NCI-H82 treated with DMSO at 0.1 percent for 48 hours (cell line): ENCODE data around the gene TTN.
"Not testable (repeated sequence)": the region's sequence is repeated elsewhere in the genome, so short reads cannot be mapped to it uniquely, and the experiment has no call there.

Experiments
- DNase-seq: peaks from one replicate; lab custom pipeline; 2025; ENCODE audit not compliant: unreplicated experiment; lab: John Stamatoyannopoulos, UW

The TTN gene

DNA sequence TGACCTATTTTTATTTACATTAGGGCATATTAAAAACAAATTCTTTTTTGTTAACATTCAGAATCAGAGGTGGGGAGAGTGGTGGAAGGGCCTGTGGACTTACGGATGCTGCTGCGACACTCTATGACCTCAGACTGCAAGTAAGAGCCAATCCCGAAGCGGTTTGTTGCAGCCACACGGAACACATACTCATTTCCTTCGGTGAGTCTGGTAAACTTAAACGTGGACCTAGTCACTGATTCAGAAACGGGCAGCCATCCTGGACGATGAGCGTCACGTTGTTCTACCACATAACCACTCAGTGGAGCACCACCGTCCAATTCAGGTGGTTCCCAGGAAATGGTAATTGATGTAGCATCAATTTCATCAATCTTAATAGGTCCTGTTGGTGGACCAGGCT, 265.1 kb downstream of the TTN start:
- no peak for DNase-seq

GRCh38 chr2:178536037-178536436, 271.2 kb downstream of the TTN start:
- DNase-seq, result no peak

DNA sequence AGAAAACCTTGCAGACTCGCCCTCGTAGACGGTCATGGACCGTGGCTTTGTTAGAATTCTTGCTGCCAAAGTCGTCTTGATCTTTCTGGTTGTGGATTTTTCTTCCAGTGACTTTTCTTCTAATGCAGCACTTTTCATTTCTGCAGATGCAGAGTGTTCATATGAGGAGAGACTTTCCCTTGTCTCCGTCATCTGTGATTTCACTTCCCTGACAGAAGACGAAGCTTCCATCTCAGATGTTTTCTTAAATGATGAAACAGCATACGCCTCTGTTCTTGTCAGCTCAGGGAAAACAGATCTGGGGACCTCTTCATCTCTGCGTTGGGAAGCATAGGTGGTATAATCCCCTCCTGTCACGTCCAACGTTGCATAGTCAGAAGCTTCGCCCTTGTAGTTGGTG, 276.1 kb downstream of the TTN start:
- no peak for DNase-seq

DNA sequence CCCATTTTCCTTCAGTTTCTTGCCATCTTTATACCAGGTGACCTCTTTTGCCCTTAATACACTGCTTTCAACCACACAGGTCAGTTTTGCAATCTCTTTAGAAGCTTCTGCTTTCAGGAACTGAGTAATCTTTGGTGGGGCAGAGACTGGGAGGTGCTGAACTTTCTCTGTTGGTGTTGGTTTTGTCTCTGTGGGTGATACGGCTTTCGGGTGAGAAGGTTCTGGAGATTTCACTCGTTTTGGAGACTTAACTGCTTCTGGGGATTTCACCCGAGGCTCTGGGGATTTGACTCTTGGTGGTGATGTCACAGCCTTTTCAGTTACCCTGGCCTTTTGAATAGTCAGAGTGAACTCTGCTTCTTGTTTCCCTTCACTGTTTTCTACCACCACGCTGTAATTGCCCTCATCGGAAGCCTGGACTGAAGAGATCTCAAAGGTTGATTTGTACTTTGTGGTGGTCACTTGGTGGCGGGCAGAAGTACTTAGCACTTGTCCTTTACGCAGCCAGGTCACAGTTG, 276.5 kb downstream of the TTN start:
- DNase-seq, result no peak

GRCh38 chr2:178530131-178530530, 277.1 kb downstream of the TTN start:
- DNase-seq, result no peak

DNA sequence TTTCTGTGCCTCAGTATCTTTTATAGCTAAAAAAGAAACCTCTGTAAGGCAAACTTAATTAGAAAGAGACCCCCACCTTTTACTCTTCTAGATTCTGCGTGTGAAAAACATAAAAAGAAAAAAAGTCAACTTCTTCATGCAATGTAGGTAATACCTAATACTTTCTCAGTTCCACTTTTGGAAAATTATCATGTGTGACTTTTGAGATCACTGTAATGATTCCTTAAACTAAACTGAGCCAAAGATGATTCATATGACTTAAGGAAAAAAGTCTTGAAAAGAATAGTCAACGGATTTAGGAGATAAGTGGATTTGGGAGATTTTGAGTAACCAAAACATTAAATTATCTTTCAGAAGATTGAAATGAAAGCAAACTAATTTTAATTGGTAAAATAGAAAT, 278.0 kb downstream of the TTN start:
- DNase-seq, result no peak

GRCh38 chr2:178528647-178529046, 278.6 kb downstream of the TTN start:
- no peak for DNase-seq

DNA sequence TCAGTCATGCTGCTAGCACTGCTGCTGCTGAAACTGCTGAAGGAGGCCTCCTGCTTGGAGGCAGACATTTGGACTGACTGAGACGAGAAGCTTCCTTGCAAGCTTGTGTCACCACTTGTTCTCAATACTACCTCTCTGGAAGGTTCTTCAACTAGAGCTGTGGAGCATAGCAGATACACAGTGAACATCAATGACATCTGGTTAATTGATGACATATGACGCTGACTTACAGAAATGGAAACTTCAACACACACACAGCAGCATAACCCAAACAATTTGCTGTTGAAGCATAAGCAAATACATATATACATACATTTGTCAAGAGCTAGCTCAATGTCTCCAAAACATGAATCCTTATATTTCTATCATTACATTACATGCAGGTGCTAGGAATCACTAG, 279.6 kb downstream of the TTN start:
- no peak for DNase-seq

GRCh38 chr2:178526256-178526655, 281.0 kb downstream of the TTN start:
- no peak for DNase-seq

DNA sequence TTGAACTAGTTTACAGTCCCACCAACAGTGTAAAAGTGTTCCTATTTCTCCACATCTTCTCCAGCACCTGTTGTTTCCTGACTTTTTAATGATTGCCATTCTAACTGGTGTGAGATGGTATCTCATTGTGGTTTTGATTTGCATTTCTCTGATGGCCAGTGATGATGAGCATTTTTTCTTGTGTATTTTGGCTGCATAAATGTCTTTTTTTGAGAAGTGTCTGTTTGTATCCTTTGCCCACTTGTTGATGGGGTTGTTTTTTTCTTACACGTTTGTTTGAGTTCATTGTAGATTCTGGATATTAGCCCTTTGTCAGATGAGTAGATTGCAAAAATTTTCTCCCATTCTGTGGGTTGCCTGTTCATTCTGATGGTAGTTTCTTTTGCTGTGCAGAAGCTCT, 281.8 kb downstream of the TTN start:
- DNase-seq, result not testable (repeated sequence)

DNA sequence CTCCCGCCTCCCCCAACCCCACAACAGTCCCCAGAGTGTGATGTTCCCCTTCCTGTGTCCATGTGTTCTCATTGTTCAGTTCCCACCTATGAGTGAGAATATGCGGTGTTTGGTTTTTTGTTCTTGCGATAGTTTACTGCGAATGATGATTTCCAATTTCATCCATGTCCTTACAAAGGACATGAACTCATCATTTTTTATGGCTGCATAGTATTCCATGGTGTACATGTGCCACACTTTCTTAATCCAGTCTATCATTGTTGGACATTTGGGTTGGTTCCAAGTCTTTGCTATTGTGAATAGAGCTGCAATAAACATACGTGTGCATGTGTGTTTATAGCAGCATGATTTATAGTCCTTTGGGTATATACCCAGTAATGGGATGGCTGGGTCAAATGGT, 282.2 kb downstream of the TTN start:
- DNase-seq, result not testable (repeated sequence)

GRCh38 chr2:178523596-178524134, 283.6 kb downstream of the TTN start:
- DNase-seq, result no peak

DNA sequence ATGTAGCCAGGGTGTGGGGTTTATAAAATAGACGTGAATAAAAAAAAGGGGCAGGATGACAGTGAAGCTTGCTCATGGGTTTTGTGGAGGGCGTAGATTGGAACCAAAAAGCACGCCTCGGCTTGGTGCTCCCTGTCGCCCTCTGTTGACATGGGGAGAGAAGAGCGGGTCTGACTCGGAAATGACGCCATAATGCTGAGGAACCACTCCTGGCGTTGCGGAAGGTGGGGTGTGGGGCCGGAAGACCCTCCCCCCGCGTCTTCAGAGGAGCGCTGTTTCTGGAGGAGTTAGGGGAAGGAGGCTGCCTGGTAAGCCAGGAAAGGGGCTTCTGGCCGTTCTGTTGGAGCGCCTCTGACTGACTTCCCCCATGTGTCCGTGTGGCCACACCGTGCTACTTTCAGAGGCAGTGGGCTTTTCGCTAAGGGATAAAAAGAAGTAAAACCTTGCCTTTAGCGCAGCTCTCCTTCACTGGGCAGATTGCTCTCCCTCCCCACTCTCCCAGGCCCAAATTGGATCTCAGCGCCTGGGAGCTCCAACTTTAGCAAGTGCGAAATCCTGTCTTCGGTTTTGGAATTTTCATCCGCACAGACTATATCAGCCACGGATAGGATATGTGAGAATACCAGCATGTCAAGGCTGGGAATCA, 284.1 kb downstream of the TTN start:
- DNase-seq, result no peak

DNA sequence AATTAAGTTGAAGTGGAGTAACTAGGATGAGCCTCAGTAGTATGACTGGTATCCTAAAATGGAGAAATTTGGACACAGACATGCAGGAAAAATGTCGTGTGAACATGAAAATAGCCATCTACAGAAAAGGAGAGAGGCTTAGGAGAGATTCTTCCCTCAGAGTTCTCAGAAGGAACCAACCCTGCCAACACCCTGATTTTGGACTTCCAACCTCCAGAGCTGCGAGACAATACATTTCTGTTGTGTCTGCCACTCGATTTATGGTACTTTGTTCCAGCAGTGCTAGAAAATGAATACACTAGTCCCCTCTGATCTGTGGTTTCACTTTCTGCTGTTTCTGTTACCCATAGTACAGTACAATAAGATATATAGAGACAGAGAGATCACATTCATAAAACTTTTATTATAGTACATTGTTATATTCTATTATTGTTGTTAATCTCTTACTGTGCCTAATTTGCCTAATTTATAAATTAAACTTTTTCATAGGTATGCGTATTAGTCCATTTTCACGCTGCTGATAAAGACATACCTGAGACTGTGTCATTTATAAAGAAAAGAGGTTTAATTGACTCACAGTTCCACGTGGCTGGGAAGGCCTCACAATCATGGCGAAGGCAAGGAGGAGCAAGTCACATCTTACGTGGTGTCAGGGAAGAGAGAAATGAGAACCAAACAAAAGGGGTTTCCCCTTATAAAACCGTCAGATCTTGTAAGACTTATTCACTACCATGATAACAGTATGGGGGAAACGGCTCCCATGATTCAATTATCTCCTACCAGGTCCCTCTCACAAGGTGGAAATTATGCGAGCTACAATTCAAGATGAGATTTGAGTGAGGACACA, 285.7 kb downstream of the TTN start:
- DNase-seq, result no peak

- DNase-seq, result no peak
These were observed 289.7 kb downstream of the TTN start for GRCh38 chr2:178517496-178517895.

DNA sequence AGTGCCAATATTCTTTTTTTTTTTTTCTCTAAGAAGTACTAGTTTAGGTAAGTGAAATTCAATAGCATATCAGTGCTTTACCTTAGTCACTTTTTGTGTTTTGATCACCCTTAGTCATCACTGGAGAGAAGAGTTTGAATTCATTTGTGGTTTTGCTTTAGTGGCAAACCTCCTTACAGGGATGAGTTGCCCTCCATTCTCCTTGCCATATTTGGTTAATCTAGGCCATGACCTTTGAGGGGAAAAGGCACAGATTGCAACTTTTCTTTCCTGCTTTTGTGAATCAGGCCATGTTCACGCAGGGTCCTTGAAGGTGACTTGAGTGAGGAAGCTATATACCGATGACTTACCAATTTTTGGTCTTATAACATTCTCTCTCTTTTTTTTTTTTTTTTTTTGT, 292.6 kb downstream of the TTN start:
- DNase-seq, result no peak

DNA sequence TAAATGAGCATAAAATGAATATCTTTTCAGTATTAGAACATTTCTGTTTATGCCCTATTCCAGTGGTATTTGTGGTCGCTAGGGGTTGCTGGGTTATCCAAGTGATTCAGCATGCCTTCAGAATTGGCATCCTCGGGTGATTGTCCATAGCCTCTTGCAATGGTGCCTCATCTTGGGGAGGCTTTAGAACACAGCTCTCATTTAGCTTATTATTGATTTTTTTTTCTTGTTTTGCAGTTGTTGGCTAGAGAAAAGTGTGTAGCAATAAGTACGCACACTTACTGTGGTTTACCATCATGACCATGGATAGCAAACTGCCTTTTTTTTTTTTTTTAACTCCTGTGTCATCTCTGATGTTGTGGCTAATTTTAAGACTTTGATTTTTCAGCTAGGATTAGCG, 293.3 kb downstream of the TTN start:
- no peak for DNase-seq

GRCh38 chr2:178512484-178512883, 294.7 kb downstream of the TTN start:
- DNase-seq, result no peak

GRCh38 chr2:178510384-178510783, 296.8 kb downstream of the TTN start:
- DNase-seq, result no peak

DNA sequence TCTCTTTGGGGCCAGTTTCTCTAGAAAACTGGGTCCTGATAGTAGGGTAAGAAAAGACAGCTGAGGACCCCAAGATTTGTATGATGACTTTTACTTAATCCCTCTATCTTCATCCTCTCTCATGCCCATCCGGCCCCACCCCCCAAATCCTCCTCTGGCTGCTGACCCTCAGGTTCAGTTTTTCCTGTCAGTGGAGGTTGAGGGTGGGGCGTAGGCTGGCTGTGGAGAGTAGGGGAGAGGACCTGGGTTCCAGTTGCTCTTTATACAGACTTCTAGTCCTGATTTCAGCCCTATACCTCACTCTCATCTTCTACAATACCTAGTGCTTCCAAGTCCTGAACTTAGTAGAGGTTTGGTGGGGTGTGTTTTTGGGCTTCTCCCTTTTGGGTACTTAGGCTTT, 298.6 kb downstream of the TTN start:
- DNase-seq, result no peak

DNA sequence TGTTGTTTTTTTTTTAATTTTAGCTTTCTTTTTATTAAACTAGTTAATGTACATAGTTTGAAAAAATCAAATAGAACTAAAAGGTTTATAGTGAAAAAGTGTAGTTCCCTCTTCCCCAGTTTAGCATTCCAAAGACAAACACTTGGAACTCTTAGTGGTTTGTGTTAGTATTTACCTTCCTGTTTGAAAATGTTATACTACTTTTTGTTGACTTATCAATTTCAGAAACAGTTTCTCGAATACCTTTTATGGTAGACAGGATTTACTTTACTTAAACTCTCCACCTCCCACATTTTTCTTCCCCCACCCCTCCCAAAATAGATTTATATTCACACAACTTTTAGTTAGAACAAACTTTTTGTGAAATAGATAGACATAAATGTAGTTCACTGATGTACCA, 300.3 kb downstream of the TTN start:
- DNase-seq, result no peak

- DNase-seq, result no peak
These were observed 300.7 kb downstream of the TTN start for GRCh38 chr2:178506524-178506923.
